DND-41 (cell line): ENCODE results near the gene NECTIN1.

Source experiments
- ATAC-seq: fragments of 200-7000 bp; cut with Tn5 transposase; 3 replicates; pipeline ENCODE4 v1.9.1; 2021; ENCODE audit warnings: low read depth; ENCODE audit not compliant: insufficient read depth
- DNase-seq: peaks from one replicate; pipeline ENCODE4 v3.0.0-alpha.2; 2020
- H2AFZ ChIP-seq: 2 replicates; pipeline ENCODE4 v1.6.0; 2012; ENCODE audit warnings: low read depth, low read length
- H3K27ac ChIP-seq: 2 replicates; pipeline ENCODE4 v1.5.1; 2012; ENCODE audit warnings: low read length, inconsistent platforms
- H3K27me3 ChIP-seq: fragments of 200-600 bp; sonication (generic); 2 replicates; pipeline ENCODE4 v1.6.0; 2012; ENCODE audit warnings: low read length, mild to moderate bottlenecking, inconsistent platforms; ENCODE audit not compliant: insufficient read depth, poor library complexity
- H3K36me3 ChIP-seq: 2 replicates; pipeline ENCODE4 v1.5.1; 2012; ENCODE audit warnings: low read length, inconsistent platforms; ENCODE audit not compliant: insufficient read depth
- H3K4me1 ChIP-seq: 2 replicates; pipeline ENCODE4 v1.5.1; 2012; ENCODE audit warnings: mild to moderate bottlenecking, low read length; ENCODE audit not compliant: insufficient read depth
- H3K4me2 ChIP-seq: 2 replicates; pipeline ENCODE4 v1.6.0; 2012; ENCODE audit warnings: mild to moderate bottlenecking, moderate library complexity, low read length, inconsistent platforms; ENCODE audit not compliant: insufficient read depth
- H3K4me3 ChIP-seq, 2 experiments: fragments of 200-600 bp in 1 of 2; shearing (Covaris generic) in 1 of 2; 2 replicates each; pipeline ENCODE4 v1.5.1; 2012 to 2016; ENCODE audit warnings: inconsistent platforms in 2 of 2, low read length in 2 of 2, mild to moderate bottlenecking in 2 of 2, low read depth in 1 of 2, moderate library complexity in 1 of 2
- H3K79me2 ChIP-seq: 2 replicates; pipeline ENCODE4 v1.6.0; 2012; ENCODE audit warnings: low read length, inconsistent platforms; ENCODE audit not compliant: insufficient read depth
- H3K9ac ChIP-seq: 2 replicates; pipeline ENCODE4 v1.6.0; 2012; ENCODE audit warnings: low read depth, mild to moderate bottlenecking, inconsistent platforms, low read length, moderate library complexity
- H3K9me3 ChIP-seq: 2 replicates; pipeline ENCODE4 v1.5.1; 2012; ENCODE audit warnings: low read length, moderate library complexity, mild to moderate bottlenecking, inconsistent platforms; ENCODE audit not compliant: insufficient read depth, severe bottlenecking
- H4K20me1 ChIP-seq: 2 replicates; pipeline ENCODE4 v1.6.0; 2012; ENCODE audit warnings: low read length; ENCODE audit not compliant: insufficient read depth
- CTCF ChIP-seq: IDR thresholded peaks from 2 replicates; pipeline ENCODE4 v1.5.1; 2012; ENCODE audit warnings: borderline replicate concordance, low read length, moderate library complexity, mild to moderate bottlenecking; ENCODE audit not compliant: poor library complexity, severe bottlenecking; ENCODE audit errors: extremely low read depth
- EZH2 ChIP-seq: IDR thresholded peaks from 3 replicates; pipeline ENCODE4 v1.6.1; 2012; ENCODE audit warnings: borderline replicate concordance, low read depth, mild to moderate bottlenecking, moderate library complexity, low read length, inconsistent platforms; ENCODE audit not compliant: severe bottlenecking

NECTIN1 gene

GRCh38 chr11:119709638-119710346 lies 19.2 kb downstream of the NECTIN1 start:
- H3K9ac ChIP-seq: no peak overlapping the region
- H2AFZ ChIP-seq: no peak overlapping the region
- DNase-seq (no peak), ATAC-seq (no peak)
- H3K36me3 ChIP-seq: no peaks in the 10 kb centered on the region
- no peak overlapping the region for H3K4me2 ChIP-seq
- TF ChIP-seq EZH2: no peak
- no peak for TF ChIP-seq CTCF
- H3K27ac ChIP-seq: no peak overlapping the region
- H3K79me2 ChIP-seq: no peaks in the 10 kb centered on the region
- H3K9me3 ChIP-seq: no peaks in the 10 kb centered on the region
- H3K4me1 ChIP-seq: peaks cover 18% of the 10 kb centered on the region
- no peak overlapping the region for H3K4me3 ChIP-seq
- H4K20me1 ChIP-seq: peaks cover 10% of the 10 kb centered on the region; the same call in 1 of the 2 replicates
- peaks cover 20% of the 10 kb centered on the region for H3K27me3 ChIP-seq

GRCh38 chr11:119709171-119709570 lies 19.8 kb downstream of the NECTIN1 start:
- Histone ChIP-seq H3K9me3 (no peaks in the 10 kb centered on the region), H4K20me1 (peaks cover 8% of the 10 kb centered on the region; the same call in 1 of the 2 replicates), H3K9ac (no peak overlapping the region), H3K27ac (no peak overlapping the region), H3K4me1 (peaks cover 15% of the 10 kb centered on the region), H3K79me2 (no peaks in the 10 kb centered on the region), H2AFZ (no peak overlapping the region), H3K4me3 (no peak overlapping the region), H3K27me3 (peaks cover 20% of the 10 kb centered on the region), H3K36me3 (no peaks in the 10 kb centered on the region), H3K4me2 (no peak overlapping the region)
- TF ChIP-seq EZH2 (no peak), CTCF (no peak)
- ATAC-seq (no peak), DNase-seq (no peak)

- no peak for TF ChIP-seq CTCF
- TF ChIP-seq EZH2: no peak
- Histone ChIP-seq H3K9ac (no peak overlapping the region), H4K20me1 (peaks cover 7% of the 10 kb centered on the region; the same call in 1 of the 2 replicates), H3K9me3 (no peaks in the 10 kb centered on the region), H3K27me3 (peaks cover 20% of the 10 kb centered on the region), H3K4me1 (peaks cover 9% of the 10 kb centered on the region; the same call in 1 of the 2 replicates), H3K79me2 (no peaks in the 10 kb centered on the region), H3K4me2 (no peak overlapping the region), H3K4me3 (no peak overlapping the region), H2AFZ (no peak overlapping the region), H3K36me3 (no peaks in the 10 kb centered on the region), H3K27ac (no peak overlapping the region)
- DNase-seq (no peak), ATAC-seq (no peak)
These were observed 20.6 kb downstream of the NECTIN1 start for GRCh38 chr11:119708384-119708783.
